Renal cortex interstitium (tissue), 11 donors: Measurements from ENCODE around the gene PTBP2. TPM values are rescaled to one million over a fixed set of nuclear protein-coding genes. Genes with fewer than 3 reads are reported as not detected.

Experiments used
- DNase-seq, 11 donors: peaks; one replicate each; pipeline ENCODE4 v3.0.0-alpha.2; 2013; ENCODE audit warnings: low read depth in 9 of 11, low spot score in 4 of 11; ENCODE audit errors: extremely low read depth in 1 of 11
- polyA plus RNA-seq, 3 donors: library from polyadenylated mRNA; unstranded; fragments of 120-200 nt; gene quantifications; one replicate each; pipeline ENCODE4 v1.2.1, GENCODE V29; 2013; ENCODE audit not compliant: insufficient read length in 3 of 3

PTBP2 gene
- polyA plus RNA-seq, 3 donors = 37.4 to 57.6 (median 49.2) TPM

DNA sequence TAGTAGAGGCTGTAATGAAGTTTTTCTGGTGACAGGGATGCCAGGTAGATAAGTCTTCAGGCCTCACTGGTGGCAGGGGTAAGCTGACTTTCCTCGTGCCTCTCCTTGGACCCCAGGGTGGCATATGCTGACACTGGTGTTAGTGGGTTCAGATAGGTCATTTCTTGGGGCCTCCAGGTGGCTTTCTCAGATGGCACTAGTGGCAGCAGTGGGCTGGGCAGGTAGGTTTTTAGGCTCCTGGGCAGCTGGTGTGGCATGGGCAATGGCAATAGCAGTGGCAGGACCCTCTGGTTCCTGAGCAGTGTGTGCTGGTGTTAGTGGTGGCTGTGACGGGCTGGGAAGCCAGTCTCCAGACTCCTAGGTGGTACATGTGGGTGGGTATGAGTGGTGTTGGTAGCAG lies 140.3 kb downstream of the PTBP2 start:
- DNase-seq = no peak

DNA sequence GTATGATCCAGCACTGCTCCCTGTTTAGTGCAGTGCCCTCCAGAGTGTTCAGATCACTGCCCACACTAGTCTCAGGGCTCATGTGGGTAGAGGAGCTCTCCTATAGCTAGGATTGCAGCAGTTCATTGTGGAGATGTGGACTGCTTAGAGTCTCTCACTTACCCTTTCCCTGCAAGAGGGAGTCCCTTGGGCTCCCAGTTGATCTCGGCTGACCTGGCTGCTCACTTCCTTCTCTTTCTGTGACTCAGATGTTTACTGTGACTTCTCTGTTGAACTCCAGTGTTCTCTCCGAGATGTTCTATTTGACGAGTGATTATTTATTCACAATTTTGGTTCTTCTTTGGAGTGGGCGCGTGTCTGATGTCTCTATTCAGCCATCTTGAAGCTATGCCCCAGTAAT lies 141.9 kb downstream of the PTBP2 start:
- DNase-seq = no peak
